Activated T-helper 17 cell treated with anti-CD3 and anti-CD28 coated beads, Interleukin-2, amount 50 U/mL, for 72 hours (primary cell): ENCODE measurements around the gene ARL3. TPM values are rescaled to one million over a fixed set of nuclear protein-coding genes. Genes with fewer than 3 reads are reported as not detected.
A peak's percentile ranks its signal among the peaks of the same experiment; 100 is the strongest.
"Not testable (repeated sequence)": the region's sequence is repeated elsewhere in the genome, so short reads cannot be mapped to it uniquely, and the experiment has no call there.

Experiments
- ATAC-seq: fragments of 150-1000 bp; cut with Tn5 transposase; replicated peaks from 2 replicates; pipeline ENCODE4 v1.10.0; 2021; ENCODE audit warnings: mild to moderate bottlenecking, moderate library complexity
- H3K27ac Mint-ChIP-seq: one replicate; pipeline ENCODE4 v1.8.0; 2022; ENCODE audit warnings: mixed read lengths
- H3K27me3 Mint-ChIP-seq: one replicate; pipeline ENCODE4 v1.8.0; 2022; ENCODE audit warnings: mixed read lengths
- H3K36me3 Mint-ChIP-seq: one replicate; pipeline ENCODE4 v1.8.0; 2022; ENCODE audit warnings: low read depth, mild to moderate bottlenecking, mixed read lengths
- H3K4me1 Mint-ChIP-seq: one replicate; pipeline ENCODE4 v1.8.0; 2022; ENCODE audit warnings: mixed read lengths
- H3K4me3 Mint-ChIP-seq: one replicate; pipeline ENCODE4 v1.8.0; 2022; ENCODE audit warnings: mild to moderate bottlenecking, mixed read lengths
- H3K9me3 Mint-ChIP-seq: one replicate; pipeline ENCODE4 v1.8.0; 2022; ENCODE audit warnings: mixed read lengths
- total RNA-seq, 2 donors: library from RNA; stranded (reverse); gene quantifications; one replicate each; pipeline ENCODE4 v1.2.3, GENCODE V29; 2022

ARL3 gene
- total RNA-seq = 10 to 100 TPM; 14.3 to 14.7 TPM

- Mint-ChIP-seq H3K27me3 (no peaks in the 10 kb centered on the region), H3K4me1 (peaks cover 22% of the 10 kb centered on the region), H3K4me3 (peak within 1 kb of the TSS; percentile 99), H3K36me3 (peaks cover 47% of the 10 kb centered on the region), H3K9me3 (no peaks in the 10 kb centered on the region), H3K27ac (peak within 1 kb of the TSS; percentile 98)
- ATAC-seq = peak; percentile 81
These were observed at the start of gene ARL3 for GRCh38 chr10:102713814-102714620. Gene ARL3 (minus strand): TSS chr10:102714397. CDS start chr10:102714275, 122 bp downstream.

GRCh38 chr10:102763037-102763607 is 48.9 kb upstream of the ARL3 start:
- Mint-ChIP-seq H3K27me3 (no peaks in the 10 kb centered on the region), H3K9me3 (no peaks in the 10 kb centered on the region), H3K36me3 (peaks cover 59% of the 10 kb centered on the region), H3K4me1 (peaks cover 31% of the 10 kb centered on the region), H3K27ac (peak overlapping the region; percentile 33), H3K4me3 (no peak overlapping the region)
- no peak for ATAC-seq

GRCh38 chr10:102762401-102763015 is 48.3 kb upstream of the ARL3 start:
- Mint-ChIP-seq H3K4me3 (no peak overlapping the region), H3K27ac (peak overlapping the region; percentile 33)
- no peak for ATAC-seq

GRCh38 chr10:102761981-102762380 is 47.8 kb upstream of the ARL3 start:
- no peak for ATAC-seq
- Mint-ChIP-seq H3K4me3 (no peak overlapping the region), H3K27ac (no peak overlapping the region), H3K27me3 (no peaks in the 10 kb centered on the region), H3K9me3 (no peaks in the 10 kb centered on the region), H3K36me3 (peaks cover 61% of the 10 kb centered on the region), H3K4me1 (peaks cover 25% of the 10 kb centered on the region)

More at GRCh38 chr10:102762401-102763015, 48.3 kb upstream of the ARL3 start:
- Mint-ChIP-seq H3K4me1 (peaks cover 30% of the 10 kb centered on the region), H3K36me3 (peaks cover 61% of the 10 kb centered on the region), H3K9me3 (no peaks in the 10 kb centered on the region), H3K27me3 (no peaks in the 10 kb centered on the region)

- ATAC-seq = no peak
- H3K27me3 Mint-ChIP-seq = no peaks in the 10 kb centered on the region
- no peak overlapping the region for H3K27ac Mint-ChIP-seq
- H3K4me1 Mint-ChIP-seq = peaks cover 21% of the 10 kb centered on the region
- H3K4me3 Mint-ChIP-seq = no peak overlapping the region
- peaks cover 49% of the 10 kb centered on the region for H3K36me3 Mint-ChIP-seq
- H3K9me3 Mint-ChIP-seq = no peaks in the 10 kb centered on the region
These were observed 45.5 kb upstream of the ARL3 start for GRCh38 chr10:102759497-102760210.

GRCh38 chr10:102758933-102759262 is 44.7 kb upstream of the ARL3 start:
- H3K27ac Mint-ChIP-seq, ATAC-seq: not testable (repeated sequence)

GRCh38 chr10:102758240-102758932 is 44.2 kb upstream of the ARL3 start:
- no peak for ATAC-seq
- Mint-ChIP-seq H3K4me1 (peaks cover 21% of the 10 kb centered on the region), H3K36me3 (peaks cover 37% of the 10 kb centered on the region), H3K27me3 (no peaks in the 10 kb centered on the region), H3K27ac (no peak overlapping the region), H3K9me3 (no peaks in the 10 kb centered on the region), H3K4me3 (peak overlapping the region; percentile 7)

More at GRCh38 chr10:102758933-102759262, 44.7 kb upstream of the ARL3 start:
- not testable (repeated sequence) for H3K27me3 Mint-ChIP-seq, H3K9me3 Mint-ChIP-seq
- Mint-ChIP-seq H3K36me3 (peaks cover 42% of the 10 kb centered on the region), H3K4me3 (peak overlapping the region; percentile 7), H3K4me1 (peaks cover 21% of the 10 kb centered on the region)

- no peaks in the 10 kb centered on the region for H3K27me3 Mint-ChIP-seq
- H3K9me3 Mint-ChIP-seq = no peaks in the 10 kb centered on the region
- peaks cover 27% of the 10 kb centered on the region for H3K4me1 Mint-ChIP-seq
- H3K4me3 Mint-ChIP-seq = no peak overlapping the region
- peaks cover 26% of the 10 kb centered on the region for H3K36me3 Mint-ChIP-seq
- no peak for ATAC-seq
- no peak overlapping the region for H3K27ac Mint-ChIP-seq
These were observed 43.1 kb upstream of the ARL3 start for GRCh38 chr10:102757323-102757722.

GRCh38 chr10:102753718-102754117 is 39.5 kb upstream of the ARL3 start:
- H3K27ac Mint-ChIP-seq = no peak overlapping the region
- ATAC-seq = no peak
- no peaks in the 10 kb centered on the region for H3K9me3 Mint-ChIP-seq
- H3K27me3 Mint-ChIP-seq = no peaks in the 10 kb centered on the region
- H3K36me3 Mint-ChIP-seq = peaks cover 11% of the 10 kb centered on the region
- H3K4me1 Mint-ChIP-seq = peaks cover 24% of the 10 kb centered on the region
- H3K4me3 Mint-ChIP-seq = no peak overlapping the region

GRCh38 chr10:102752934-102753664 is 38.9 kb upstream of the ARL3 start:
- ATAC-seq = peak; percentile 62
- Mint-ChIP-seq H3K27me3 (no peaks in the 10 kb centered on the region), H3K4me3 (peak overlapping the region; percentile 31), H3K4me1 (peaks cover 24% of the 10 kb centered on the region), H3K27ac (peak overlapping the region; percentile 64), H3K9me3 (no peaks in the 10 kb centered on the region), H3K36me3 (peaks cover 11% of the 10 kb centered on the region)

GRCh38 chr10:102752266-102752930 is 38.2 kb upstream of the ARL3 start:
- H3K27me3 Mint-ChIP-seq = no peaks in the 10 kb centered on the region
- ATAC-seq = no peak
- H3K4me3 Mint-ChIP-seq = peak overlapping the region; percentile 31
- H3K4me1 Mint-ChIP-seq = peaks cover 23% of the 10 kb centered on the region
- H3K9me3 Mint-ChIP-seq = no peaks in the 10 kb centered on the region
- H3K36me3 Mint-ChIP-seq = peaks cover 10% of the 10 kb centered on the region
- H3K27ac Mint-ChIP-seq = peak overlapping the region; percentile 64

- no peaks in the 10 kb centered on the region for H3K27me3 Mint-ChIP-seq
- peak overlapping the region; percentile 93 for H3K27ac Mint-ChIP-seq
- ATAC-seq = no peak
- peak overlapping the region; percentile 93 for H3K4me3 Mint-ChIP-seq
- peaks cover 6% of the 10 kb centered on the region for H3K9me3 Mint-ChIP-seq
- H3K4me1 Mint-ChIP-seq = peaks cover 40% of the 10 kb centered on the region
- H3K36me3 Mint-ChIP-seq = peaks cover 27% of the 10 kb centered on the region
These were observed 31.0 kb upstream of the ARL3 start for GRCh38 chr10:102745157-102745556.
